Astrocyte (in vitro differentiated cells and primary cell): ENCODE measurements around the gene MAN1C1.

ENCODE experiments used
- CTCF ChIP-seq: IDR thresholded peaks from 2 replicates; pipeline ENCODE4 v1.5.1; 2011; ENCODE audit warnings: low read depth, mild to moderate bottlenecking, inconsistent platforms, low read length, moderate library complexity; ENCODE audit not compliant: insufficient read depth
- EZH2 ChIP-seq: IDR thresholded peaks from 2 replicates; pipeline ENCODE4 v1.6.1; 2012; ENCODE audit warnings: mild to moderate bottlenecking, low read length, inconsistent platforms; ENCODE audit not compliant: insufficient read depth

DNA sequence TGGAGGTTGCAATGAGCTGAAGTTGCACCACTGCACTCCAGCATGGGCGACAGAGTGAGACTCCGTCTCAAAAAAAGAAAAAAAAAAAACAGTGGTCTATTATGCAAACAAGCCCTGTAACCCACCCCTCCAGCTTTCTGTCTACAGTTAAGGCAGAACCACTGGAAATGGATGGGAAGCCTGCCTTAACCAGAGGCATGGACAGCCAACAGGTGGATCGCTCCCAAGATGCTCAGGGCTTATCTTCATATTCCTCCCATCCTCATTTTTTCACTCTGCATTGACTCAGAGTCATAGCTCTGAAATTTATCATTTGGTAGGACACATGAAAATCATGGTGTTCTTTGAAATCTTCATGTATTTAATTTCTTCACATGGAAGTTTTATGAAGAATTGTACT, 211.9 kb downstream of the MAN1C1 start:
- no peak for TF ChIP-seq CTCF
- TF ChIP-seq EZH2 = no peak
